NB4 (cell line): ENCODE data around the gene TXNIP.
A peak's percentile ranks its signal among the peaks of the same experiment; 100 is the strongest.

Experiments
- MYC ChIP-seq: IDR thresholded peaks from 2 replicates; pipeline ENCODE4 v1.6.1; 2011; ENCODE audit warnings: low read depth, low read length
- POLR2A ChIP-seq: IDR thresholded peaks from 2 replicates; pipeline ENCODE4 v1.6.1; 2011; ENCODE audit warnings: mild to moderate bottlenecking; ENCODE audit not compliant: insufficient read length; ENCODE audit errors: extremely low read depth
- TF ChIP-seq, protein P1 (sequence below): IDR thresholded peaks from one replicate; pipeline ENCODE4 v1.5.1; 2012; ENCODE audit warnings: low read depth, low read length
- TF ChIP-seq, protein P2 (sequence below): IDR thresholded peaks from 2 replicates; pipeline ENCODE4 v1.6.1; 2011; ENCODE audit warnings: low read depth, low read length

DNA sequence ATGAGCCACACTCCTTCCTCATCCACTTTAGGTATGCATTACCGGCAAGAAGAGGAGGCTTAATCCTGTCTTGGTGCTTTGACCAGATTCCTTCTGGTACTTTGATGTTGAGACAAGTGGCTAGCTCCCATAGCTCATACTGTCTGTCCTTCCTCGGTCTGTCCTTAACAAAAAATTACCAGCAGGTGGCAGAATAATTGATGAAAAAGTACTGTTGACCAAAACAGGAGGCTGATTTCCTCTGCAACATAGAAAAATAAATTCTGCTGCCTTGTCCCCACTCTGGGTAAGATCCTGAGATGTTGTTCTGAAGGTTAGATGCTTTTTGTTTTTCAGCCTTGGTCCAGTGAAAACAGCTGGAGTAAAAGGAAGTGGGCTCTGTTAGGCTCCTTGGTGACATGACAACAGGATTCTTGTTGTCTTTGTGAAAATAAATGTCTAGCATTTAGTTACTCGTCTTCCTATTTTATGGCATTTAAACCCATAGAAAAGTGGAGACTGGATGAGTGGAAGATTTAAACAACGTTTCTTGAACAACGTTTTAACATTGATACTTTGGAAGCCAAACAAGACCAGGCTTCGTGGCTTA lies 36.3 kb upstream of the TXNIP start:
- TF ChIP-seq POLR2A (no peak), MYC (no peak)
- TF ChIP-seq, protein P1, sequence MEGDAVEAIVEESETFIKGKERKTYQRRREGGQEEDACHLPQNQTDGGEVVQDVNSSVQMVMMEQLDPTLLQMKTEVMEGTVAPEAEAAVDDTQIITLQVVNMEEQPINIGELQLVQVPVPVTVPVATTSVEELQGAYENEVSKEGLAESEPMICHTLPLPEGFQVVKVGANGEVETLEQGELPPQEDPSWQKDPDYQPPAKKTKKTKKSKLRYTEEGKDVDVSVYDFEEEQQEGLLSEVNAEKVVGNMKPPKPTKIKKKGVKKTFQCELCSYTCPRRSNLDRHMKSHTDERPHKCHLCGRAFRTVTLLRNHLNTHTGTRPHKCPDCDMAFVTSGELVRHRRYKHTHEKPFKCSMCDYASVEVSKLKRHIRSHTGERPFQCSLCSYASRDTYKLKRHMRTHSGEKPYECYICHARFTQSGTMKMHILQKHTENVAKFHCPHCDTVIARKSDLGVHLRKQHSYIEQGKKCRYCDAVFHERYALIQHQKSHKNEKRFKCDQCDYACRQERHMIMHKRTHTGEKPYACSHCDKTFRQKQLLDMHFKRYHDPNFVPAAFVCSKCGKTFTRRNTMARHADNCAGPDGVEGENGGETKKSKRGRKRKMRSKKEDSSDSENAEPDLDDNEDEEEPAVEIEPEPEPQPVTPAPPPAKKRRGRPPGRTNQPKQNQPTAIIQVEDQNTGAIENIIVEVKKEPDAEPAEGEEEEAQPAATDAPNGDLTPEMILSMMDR = peak; percentile 59
- TF ChIP-seq, protein P2, sequence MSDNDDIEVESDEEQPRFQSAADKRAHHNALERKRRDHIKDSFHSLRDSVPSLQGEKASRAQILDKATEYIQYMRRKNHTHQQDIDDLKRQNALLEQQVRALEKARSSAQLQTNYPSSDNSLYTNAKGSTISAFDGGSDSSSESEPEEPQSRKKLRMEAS = no peak
